ENCODE data around the gene FILIP1L. TPM values are rescaled to one million over a fixed set of nuclear protein-coding genes. Genes with fewer than 3 reads are reported as not detected.

FILIP1L gene
- total RNA-seq, 1 donor, result 0.42 TPM

- no peak overlapping the region for H3K4me3 ChIP-seq (ENCODE audit: low read length)
- H3K4me1 ChIP-seq (ENCODE audit: insufficient read depth, low read length), result no peaks in the 10 kb centered on the region
- no peaks in the 10 kb centered on the region for H3K27me3 ChIP-seq (ENCODE audit: insufficient read depth, low read length)
- peaks cover 10% of the 10 kb centered on the region for H3K9me3 ChIP-seq (ENCODE audit: low read depth, low read length)
These were observed 27.3 kb upstream of the FILIP1L start for GRCh38 chr3:100141586-100141985.

- peaks cover 10% of the 10 kb centered on the region for H3K9me3 ChIP-seq (ENCODE audit: low read depth, low read length)
- no peaks in the 10 kb centered on the region for H3K27me3 ChIP-seq (ENCODE audit: insufficient read depth, low read length)
- no peak overlapping the region for H3K4me3 ChIP-seq (ENCODE audit: low read length)
- no peaks in the 10 kb centered on the region for H3K4me1 ChIP-seq (ENCODE audit: insufficient read depth, low read length)
These were observed 26.7 kb upstream of the FILIP1L start for GRCh38 chr3:100140976-100141375.

GRCh38 chr3:100136921-100137320 lies 22.6 kb upstream of the FILIP1L start:
- no peaks in the 10 kb centered on the region for H3K4me1 ChIP-seq (ENCODE audit: insufficient read depth, low read length)
- no peaks in the 10 kb centered on the region for H3K27me3 ChIP-seq (ENCODE audit: insufficient read depth, low read length)
- H3K9me3 ChIP-seq (ENCODE audit: low read depth, low read length), result no peaks in the 10 kb centered on the region
- no peak overlapping the region for H3K4me3 ChIP-seq (ENCODE audit: low read length)

DNA sequence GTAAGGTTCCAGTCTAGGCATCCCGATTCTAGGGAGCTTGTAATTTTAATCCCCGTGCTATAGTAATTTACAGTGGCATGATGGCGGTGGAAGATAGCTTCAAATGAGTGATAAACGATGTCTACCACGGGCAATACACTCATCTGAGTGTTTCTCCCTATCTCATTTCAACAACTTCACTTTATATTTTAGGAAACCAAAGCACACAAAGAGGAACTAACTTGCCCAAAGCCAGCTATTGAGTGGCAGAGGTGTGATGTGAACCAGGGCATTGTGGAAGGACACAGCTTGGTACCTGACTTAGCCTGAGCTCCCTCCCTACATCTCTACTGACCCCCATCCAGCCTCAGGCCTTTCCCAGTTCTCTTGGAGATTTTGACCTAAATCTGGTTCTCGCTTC lies 16.9 kb upstream of the FILIP1L start:
- no peaks in the 10 kb centered on the region for H3K4me1 ChIP-seq (ENCODE audit: insufficient read depth, low read length)
- H3K4me3 ChIP-seq (ENCODE audit: low read length), result no peak overlapping the region
- no peaks in the 10 kb centered on the region for H3K27me3 ChIP-seq (ENCODE audit: insufficient read depth, low read length)
- no peaks in the 10 kb centered on the region for H3K9me3 ChIP-seq (ENCODE audit: low read depth, low read length)

GRCh38 chr3:100129941-100130340 lies 15.6 kb upstream of the FILIP1L start:
- Histone ChIP-seq H3K4me3 (ENCODE audit: low read length) (no peak overlapping the region), H3K9me3 (ENCODE audit: low read depth, low read length) (no peaks in the 10 kb centered on the region), H3K27me3 (ENCODE audit: insufficient read depth, low read length) (no peaks in the 10 kb centered on the region), H3K4me1 (ENCODE audit: insufficient read depth, low read length) (no peaks in the 10 kb centered on the region)

- Histone ChIP-seq H3K27me3 (ENCODE audit: insufficient read depth, low read length) (no peaks in the 10 kb centered on the region), H3K9me3 (ENCODE audit: low read depth, low read length) (no peaks in the 10 kb centered on the region), H3K4me3 (ENCODE audit: low read length) (no peak overlapping the region), H3K4me1 (ENCODE audit: insufficient read depth, low read length) (no peaks in the 10 kb centered on the region)
These were observed 14.3 kb upstream of the FILIP1L start for GRCh38 chr3:100128565-100128964.

DNA sequence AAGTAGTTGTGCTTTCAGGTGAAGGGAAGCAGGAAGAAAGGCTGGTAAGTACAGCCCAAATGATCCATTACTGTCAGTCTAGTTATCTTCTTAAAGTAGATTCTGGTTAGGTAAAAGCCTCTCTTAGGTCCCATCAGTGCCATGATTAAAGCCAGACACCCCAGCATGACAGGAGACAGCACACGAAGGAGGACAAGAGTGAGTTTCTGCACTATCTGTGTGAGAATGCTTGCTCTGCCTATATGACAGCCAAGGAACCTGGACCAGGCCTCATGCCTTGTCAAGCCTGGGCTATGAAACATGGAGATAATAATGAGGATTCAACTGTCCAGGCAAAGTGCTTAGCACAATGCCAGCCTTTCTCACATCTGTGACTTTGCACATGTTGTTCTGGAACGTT lies 13.5 kb upstream of the FILIP1L start:
- H3K27me3 ChIP-seq (ENCODE audit: insufficient read depth, low read length), result no peaks in the 10 kb centered on the region

DNA sequence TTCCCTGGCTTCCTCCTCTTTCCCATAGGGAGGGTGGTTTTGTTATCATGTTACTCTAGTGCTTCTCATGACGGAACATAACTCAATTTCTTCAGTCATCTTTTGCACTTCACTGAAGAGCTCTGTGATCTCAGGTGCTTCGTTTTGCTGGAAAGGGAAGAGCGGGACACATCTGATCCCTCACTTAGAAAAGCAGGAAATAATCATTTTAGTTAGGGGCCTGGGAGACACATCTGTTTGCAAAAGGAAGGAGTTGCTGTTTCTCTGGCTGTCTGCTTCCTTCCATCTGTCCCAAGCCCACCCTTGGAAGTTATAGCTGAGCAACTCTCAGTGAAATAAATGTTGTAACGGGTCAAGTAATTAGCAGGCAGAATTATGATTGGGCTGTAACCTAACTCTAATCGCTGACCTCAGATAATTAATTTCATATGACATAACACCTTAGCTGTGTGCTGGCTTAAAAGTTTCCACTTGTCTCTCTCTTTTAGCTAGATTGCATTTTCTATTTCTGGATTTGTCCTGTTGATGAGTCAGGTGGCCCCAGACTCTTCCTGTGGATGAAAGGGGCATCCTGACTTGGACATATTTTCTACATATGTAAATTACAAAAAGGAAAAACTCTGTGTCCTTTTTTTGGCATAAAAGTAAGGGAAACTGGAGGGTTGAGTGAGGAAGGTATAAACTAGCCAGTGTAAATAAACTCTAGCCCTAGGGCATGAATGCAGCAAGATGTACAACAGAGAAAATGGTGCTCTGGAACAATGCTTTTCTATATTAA lies 11.0 kb upstream of the FILIP1L start:
- Histone ChIP-seq H3K4me1 (ENCODE audit: insufficient read depth, low read length) (no peaks in the 10 kb centered on the region), H3K9me3 (ENCODE audit: low read depth, low read length) (no peaks in the 10 kb centered on the region), H3K4me3 (ENCODE audit: low read length) (no peak overlapping the region), H3K27me3 (ENCODE audit: insufficient read depth, low read length) (no peaks in the 10 kb centered on the region)

More for the DNA sequence above, 13.5 kb upstream of the FILIP1L start:
- Histone ChIP-seq H3K9me3 (ENCODE audit: low read depth, low read length) (no peaks in the 10 kb centered on the region), H3K4me3 (ENCODE audit: low read length) (no peak overlapping the region), H3K4me1 (ENCODE audit: insufficient read depth, low read length) (no peaks in the 10 kb centered on the region)

DNA sequence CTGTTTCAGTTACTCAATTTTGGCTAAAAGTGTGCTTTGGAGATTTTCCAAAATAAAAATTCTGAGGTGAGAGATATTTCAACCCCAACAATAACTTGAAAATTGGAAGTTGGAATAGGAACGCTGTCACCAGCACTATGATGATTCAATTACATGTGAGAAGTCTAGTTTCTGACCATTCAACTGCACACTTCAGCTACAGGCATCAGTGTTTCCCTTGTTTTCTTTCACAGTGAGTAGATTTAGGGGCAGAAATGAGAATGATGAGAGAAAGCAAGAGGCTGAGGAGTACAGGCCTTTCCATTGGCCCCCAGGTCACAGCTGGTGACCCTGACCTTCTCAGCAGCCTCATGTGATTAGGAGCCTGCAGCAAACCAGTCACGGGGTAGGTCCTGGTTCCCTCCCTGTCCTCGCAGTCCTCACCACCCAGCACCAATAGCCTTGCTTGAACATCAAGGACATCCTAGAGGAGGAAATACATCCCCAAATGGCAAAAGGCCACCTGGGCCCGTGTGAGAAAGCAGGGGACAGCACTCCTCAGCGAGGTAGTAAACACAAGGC lies 10.0 kb upstream of the FILIP1L start:
- no peaks in the 10 kb centered on the region for H3K27me3 ChIP-seq (ENCODE audit: insufficient read depth, low read length)
- H3K4me3 ChIP-seq (ENCODE audit: low read length), result no peak overlapping the region
- no peaks in the 10 kb centered on the region for H3K4me1 ChIP-seq (ENCODE audit: insufficient read depth, low read length)
- H3K9me3 ChIP-seq (ENCODE audit: low read depth, low read length), result no peaks in the 10 kb centered on the region

DNA sequence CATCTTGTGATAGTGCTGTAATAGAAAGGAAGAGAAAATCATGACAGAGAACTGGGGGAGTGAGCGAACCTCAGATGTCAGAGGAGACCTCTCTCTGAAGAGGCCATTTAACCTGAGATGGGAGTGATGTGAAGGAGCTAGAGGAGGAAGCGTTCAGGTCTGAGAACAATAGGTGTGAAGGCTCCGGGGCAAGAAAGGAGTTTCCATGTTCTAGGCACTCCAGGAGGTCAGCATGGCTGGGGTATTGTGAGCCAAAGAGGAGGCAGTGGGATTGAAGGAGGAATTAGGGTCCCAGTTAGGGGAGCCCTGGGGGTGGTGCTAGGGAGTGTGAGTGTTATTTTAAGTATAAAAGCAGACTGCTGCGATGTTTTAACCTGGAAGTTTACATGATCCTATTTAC lies 8.8 kb upstream of the FILIP1L start:
- no peaks in the 10 kb centered on the region for H3K9me3 ChIP-seq (ENCODE audit: low read depth, low read length)
- no peak overlapping the region for H3K4me3 ChIP-seq (ENCODE audit: low read length)
- H3K27me3 ChIP-seq (ENCODE audit: insufficient read depth, low read length), result no peaks in the 10 kb centered on the region
- no peaks in the 10 kb centered on the region for H3K4me1 ChIP-seq (ENCODE audit: insufficient read depth, low read length)

DNA sequence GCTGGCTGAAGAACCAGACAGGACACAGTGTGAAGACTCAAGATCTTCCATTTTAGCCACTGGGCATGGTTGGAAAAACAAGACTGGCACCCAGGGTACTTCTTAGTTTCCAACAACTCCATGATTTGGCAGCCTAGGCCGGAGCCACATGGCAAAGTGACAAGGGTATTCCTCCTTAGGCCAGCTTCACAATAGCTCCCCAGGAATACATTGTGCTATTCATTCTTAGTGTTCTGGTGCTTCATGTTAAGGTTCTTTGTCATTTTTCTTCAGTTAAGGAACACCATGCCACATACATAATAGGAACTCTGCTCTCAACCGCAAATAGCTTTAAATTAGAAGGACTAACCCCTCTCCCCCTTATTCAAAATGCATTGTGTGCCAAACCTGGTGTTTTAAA lies 8.0 kb upstream of the FILIP1L start:
- H3K4me1 ChIP-seq (ENCODE audit: insufficient read depth, low read length), result no peaks in the 10 kb centered on the region
- no peak overlapping the region for H3K4me3 ChIP-seq (ENCODE audit: low read length)
- H3K9me3 ChIP-seq (ENCODE audit: low read depth, low read length), result no peaks in the 10 kb centered on the region
- H3K27me3 ChIP-seq (ENCODE audit: insufficient read depth, low read length), result no peaks in the 10 kb centered on the region

DNA sequence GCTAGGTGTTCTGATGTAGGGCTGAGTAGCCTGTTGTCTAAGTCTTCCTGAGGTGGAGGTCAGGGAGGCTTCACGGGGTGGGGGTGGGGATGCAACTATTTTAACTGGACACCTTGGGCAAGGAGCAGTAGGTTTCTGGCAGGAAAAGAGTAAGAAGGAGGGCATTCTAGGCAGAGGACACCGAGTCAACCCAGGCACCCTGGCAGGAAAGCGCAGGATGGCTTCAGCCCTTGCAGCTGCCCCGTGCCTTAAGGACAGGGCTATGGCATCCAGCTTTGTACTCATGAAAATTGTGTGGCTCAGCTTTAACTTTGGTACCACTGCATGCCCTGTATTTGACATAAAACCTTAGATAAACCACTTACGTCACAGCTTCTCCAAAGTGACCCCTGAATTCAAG lies 6.4 kb upstream of the FILIP1L start:
- H3K9me3 ChIP-seq (ENCODE audit: low read depth, low read length), result no peaks in the 10 kb centered on the region

DNA sequence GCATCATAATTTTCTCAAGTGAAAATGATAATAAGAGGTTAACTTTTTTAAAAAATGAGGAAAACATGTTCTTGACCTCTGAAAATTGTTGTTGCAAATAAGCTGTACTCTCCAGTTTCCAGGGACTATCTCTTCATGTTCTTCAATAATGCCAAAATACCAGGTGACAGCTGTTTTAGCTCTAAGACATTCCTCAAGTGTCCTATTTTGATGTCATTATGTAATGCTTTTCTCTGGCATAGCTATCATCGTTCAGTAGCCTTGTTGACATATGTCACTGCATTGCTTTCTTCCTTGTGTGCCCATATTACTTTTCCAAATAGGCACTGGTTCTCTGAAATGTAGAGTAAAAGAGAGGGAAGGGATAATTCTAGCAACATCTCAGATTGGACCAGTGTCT lies 5.7 kb upstream of the FILIP1L start:
- Histone ChIP-seq H3K9me3 (ENCODE audit: low read depth, low read length) (no peaks in the 10 kb centered on the region), H3K4me3 (ENCODE audit: low read length) (no peak overlapping the region), H3K4me1 (ENCODE audit: insufficient read depth, low read length) (no peaks in the 10 kb centered on the region), H3K27me3 (ENCODE audit: insufficient read depth, low read length) (no peaks in the 10 kb centered on the region)

More for the DNA sequence above, 6.4 kb upstream of the FILIP1L start:
- Histone ChIP-seq H3K4me1 (ENCODE audit: insufficient read depth, low read length) (no peaks in the 10 kb centered on the region), H3K27me3 (ENCODE audit: insufficient read depth, low read length) (no peaks in the 10 kb centered on the region), H3K4me3 (ENCODE audit: low read length) (no peak overlapping the region)

DNA sequence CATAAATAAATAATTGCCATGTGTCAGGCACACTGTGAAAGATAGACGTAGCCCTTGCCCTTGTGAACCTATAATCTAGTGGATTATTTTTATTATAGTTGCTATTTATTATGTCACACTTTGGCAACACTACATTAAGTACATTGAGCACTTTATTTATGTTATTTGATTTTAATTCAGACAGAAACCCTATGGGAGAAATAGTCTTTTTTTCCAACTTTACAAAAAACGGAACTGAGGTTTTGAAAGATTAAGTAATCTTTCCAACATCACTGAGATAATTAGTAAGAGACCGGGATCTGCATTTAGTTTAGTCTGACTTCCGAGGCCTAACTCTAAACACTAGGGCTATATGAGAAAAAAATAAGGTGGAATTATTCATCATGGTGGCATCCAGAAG lies 2.8 kb upstream of the FILIP1L start:
- H3K4me1 ChIP-seq (ENCODE audit: insufficient read depth, low read length), result no peaks in the 10 kb centered on the region
- H3K27me3 ChIP-seq (ENCODE audit: insufficient read depth, low read length), result no peaks in the 10 kb centered on the region
- no peaks in the 10 kb centered on the region for H3K9me3 ChIP-seq (ENCODE audit: low read depth, low read length)
- H3K4me3 ChIP-seq (ENCODE audit: low read length), result no peak overlapping the region

GRCh38 chr3:100113723-100114412 lies 433 bp downstream of the FILIP1L start:
- H3K4me3 ChIP-seq (ENCODE audit: low read length), result no peak overlapping the region
- H3K4me1 ChIP-seq (ENCODE audit: insufficient read depth, low read length), result no peaks in the 10 kb centered on the region
- H3K27me3 ChIP-seq (ENCODE audit: insufficient read depth, low read length), result no peaks in the 10 kb centered on the region
- no peaks in the 10 kb centered on the region for H3K9me3 ChIP-seq (ENCODE audit: low read depth, low read length)
